ENCODE measurements around the gene CMIP.

DNA sequence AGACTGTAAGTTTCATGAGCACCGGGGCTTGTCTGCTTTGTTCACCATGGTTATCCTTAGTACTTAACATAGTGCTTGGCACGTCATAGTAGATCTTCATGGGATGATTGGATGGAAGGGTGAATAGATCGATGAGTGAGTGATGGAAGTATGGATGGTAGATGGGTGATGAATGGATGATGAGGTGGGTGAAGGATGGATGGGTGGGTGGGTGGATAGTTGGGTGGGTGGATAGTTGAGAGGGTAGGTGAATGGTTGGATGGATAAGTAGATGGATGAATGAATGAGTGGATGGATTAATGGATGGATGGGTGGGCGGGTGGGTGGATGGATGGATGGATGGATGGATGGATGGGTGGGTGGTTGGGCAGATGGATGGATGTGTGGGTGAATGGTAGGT, 201.3 kb downstream of the CMIP start:
- TF ChIP-seq POLR2AphosphoS5 (IDR thresholded peaks at IDR 0.05), result no peak
- TF ChIP-seq CTCF (IDR thresholded peaks at IDR 0.05), result no peak
- no peak for TF ChIP-seq POLR2A (IDR thresholded peaks at IDR 0.05; ENCODE audit: low read depth)

Measured in esophagus muscularis mucosa (tissue), 3 donors.